ENCODE measurements around the gene ZNF716.
"Not testable (repeated sequence)": the region's sequence is repeated elsewhere in the genome, so short reads cannot be mapped to it uniquely, and the experiment has no call there.

The ZNF716 gene

DNA sequence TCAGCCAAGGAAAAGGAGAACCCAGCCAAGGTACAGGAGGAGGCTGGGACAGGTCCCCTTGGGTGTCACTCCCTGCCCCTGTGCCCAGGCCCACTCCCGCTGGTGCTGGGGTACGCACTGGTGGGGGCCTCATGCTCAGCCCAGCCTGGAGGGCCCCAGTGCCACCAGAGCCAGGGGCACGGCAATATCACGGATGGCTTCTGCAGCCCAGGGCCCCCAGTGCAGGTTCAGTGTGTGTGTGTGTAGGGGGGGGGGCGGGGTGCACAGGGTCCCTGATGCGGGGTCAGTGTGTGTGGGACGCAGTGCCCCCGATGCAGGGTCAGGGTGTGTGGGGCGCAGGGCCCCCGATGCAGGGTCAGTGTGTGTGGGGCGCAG is 23.4 kb upstream of the ZNF716 start:
- DNase-seq = no peak

DNA sequence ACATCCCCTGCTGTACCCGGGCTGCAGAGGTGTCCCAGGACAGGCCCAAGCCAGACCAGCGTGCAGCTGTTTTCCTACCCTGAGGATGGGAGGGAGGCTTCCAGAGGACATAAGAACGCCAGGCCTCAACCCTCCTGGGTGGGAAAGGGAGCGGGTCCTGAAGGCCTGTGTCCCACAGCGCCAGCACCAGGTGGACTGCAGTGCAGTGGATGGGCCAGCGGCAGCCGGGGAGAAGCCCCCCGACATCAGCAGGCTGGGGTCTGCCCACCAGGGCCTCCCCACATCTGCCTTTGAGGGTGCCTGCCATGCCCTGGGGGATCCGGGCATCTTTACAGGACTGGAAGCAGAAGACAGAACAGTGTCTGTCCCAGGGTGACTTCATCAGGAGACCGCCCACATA is 22.8 kb upstream of the ZNF716 start:
- no peak for DNase-seq

DNA sequence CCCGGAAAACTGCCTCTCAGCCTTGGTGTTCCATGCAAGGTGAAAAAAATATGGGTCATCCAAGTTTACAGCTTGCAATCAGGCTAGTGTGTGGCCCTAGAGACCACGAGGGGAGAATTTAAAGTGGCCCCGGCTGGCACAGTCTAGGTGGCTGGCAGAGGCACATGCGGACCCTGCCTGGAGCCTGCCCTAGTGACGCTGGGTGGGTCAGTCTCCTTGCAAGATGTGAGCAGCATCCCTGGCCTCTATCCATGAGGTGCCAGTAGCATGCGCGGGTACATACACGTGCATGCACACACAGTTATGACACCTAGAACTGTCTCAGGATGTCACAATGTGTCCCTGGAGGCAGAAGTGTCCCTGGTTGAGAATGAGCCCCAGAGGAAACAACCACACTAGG is 22.4 kb upstream of the ZNF716 start:
- DNase-seq = no peak

DNA sequence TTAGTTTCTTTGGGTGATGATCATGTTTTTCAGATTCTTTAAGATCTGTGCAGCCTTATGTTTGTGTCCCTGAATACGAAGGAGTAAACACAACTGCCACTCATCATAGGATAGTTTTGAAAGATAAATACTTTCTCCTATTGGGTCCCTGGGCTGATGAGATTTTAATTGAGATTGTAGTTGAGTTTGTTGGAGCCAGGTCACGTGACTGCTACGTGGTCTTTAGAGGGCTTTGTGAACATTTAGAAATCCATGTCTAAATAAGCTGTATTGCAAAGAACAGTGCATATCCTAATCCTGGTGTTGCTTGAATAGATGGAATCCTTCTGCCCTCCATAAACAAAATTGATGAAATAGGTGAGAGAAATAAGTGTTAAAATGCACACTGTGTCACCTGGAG is 17.4 kb upstream of the ZNF716 start:
- DNase-seq = no peak

DNA sequence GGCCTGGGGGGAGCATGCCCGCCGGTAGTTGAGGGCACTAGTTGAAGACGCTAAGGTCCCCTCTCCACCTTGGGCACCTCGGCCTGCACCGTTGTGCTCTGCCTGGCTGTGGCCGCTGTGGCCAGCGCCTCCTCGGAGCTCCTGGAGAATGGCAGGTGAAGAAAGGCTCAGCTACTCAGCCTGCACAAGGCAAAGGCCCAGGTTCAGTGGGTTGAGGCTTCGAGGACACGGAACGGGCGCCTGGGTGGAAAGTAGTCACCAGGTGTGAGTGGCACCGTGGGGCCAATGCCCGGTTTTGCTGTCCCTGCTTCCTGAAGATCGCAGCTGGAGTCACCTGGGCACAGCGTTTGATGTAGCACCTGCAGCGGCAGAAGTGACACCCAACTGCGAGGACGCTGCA is 12.4 kb upstream of the ZNF716 start:
- DNase-seq = no peak

DNA sequence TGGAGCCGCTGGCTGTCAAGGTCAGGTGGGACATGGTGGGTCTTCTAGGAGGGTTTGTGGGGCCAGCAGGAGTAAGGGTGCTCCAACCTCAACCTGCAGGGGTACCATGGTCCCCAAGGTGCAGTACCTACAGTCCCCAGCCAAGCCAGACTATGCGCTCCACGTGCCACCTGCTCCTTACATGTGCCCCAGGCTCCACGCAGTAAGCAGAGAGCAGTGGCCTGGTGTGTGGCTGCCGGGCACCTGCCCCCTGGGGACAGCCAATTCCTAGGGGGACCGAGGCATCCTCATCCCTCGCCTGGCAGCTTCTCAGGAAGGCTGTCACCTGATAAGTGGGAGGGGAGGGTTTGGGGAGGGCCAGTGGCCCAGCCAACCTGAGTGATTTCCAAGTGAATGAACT is 11.7 kb upstream of the ZNF716 start:
- no peak for DNase-seq

DNA sequence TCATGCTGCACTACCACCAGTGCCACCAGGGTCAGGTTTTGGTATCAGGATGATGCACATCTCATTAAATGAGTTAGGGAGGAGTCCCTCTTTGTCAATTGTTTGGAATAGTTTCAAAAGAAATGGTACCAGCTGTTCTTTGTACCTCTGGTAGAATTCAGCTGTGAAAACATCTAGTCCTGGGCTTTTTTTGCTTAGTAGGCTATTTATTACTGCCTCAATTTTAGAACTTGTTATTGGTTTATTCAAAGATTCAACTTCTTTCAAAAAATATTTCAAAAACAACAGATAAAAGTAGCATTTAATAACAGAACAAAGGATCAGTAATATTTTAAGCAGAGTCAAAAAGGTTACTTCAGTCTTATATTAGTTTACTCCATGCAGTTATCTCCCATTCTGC is 6.4 kb upstream of the ZNF716 start:
- no peak for DNase-seq

DNA sequence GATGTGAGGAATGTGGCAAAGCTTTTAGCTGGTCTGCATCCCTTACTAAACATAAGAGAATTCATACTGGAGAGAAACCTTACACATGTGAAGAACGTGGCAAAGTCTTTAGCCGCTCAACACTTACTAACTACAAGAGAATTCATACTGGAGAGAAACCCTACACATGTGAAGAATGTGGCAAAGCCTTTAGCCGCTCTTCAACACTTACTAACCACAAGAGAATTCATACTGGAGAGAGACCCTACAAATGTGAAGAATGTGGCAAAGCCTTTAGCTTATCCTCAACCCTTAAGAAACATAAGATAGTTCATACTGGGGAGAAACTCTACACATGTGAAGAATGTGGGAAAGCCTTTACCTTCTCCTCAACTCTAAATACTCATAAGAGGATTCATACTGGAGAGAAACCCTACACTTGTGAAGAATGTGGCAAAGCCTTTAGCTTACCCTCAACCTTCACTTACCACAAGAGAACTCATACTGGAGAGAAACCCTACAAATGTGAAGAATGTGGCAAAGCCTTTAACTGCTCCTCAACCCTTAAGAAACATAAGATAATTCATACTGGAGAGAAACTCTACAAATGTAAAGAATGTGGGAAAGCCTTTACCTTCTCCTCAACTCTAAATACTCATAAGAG is 19.3 kb downstream of the ZNF716 start:
- DNase-seq = not testable (repeated sequence)

DNA sequence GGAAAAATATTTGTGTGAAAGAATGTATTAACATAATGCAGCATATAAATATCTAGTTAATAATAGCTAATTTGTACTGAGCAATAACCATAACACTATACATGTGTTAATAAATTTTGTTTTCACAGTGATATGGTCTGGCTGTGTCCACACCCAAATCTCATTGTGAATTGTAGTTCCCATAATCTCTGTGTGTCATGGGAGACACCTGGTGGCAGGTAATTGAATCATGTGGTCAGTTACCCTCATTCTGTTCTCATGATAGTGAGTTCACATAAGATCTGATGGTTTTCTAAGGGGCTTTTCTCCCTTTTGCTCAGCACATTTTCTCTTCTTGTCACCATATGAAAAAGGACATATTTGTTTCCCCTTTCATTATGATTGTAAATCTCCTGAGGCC is 30.3 kb downstream of the ZNF716 start:
- DNase-seq = not testable (repeated sequence)

DNA sequence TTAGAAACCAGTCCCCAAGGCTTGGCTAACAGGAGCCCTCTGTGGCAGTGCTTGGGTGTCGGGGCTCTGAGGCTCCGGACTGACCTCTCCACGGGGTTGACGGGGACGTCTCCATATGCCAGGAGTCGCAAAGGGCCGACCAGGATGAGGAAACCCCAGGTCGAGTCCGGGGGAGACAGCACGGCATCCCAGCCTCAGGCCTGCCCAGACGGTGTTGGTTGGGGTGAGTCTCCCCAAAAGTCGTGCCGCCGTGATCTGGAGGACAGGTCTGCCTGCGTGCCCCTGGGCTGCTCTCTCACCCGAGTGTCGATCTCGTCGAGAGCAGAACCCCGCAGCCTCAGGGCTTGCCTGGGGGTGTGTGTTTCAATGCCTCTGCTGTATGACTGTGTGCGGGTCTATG is 35.0 kb downstream of the ZNF716 start:
- DNase-seq = not testable (repeated sequence)

DNA sequence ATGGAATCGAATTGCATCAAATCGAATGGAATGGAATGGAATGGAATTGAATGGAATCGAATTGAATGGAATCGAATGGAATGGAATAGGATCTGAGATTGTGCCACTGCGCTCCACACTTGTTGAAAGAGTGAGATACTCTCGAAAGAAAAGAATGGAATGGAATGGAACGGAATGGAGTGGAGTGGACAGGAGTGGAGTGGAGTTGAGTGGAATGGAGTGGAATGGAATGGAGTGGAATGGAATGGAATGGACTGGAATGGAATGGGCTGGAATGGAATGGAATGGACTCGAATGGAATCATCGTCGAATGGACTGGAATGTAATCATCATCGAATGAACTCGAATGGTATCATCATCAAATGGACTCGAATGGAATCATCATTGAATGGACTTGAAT is 38.0 kb downstream of the ZNF716 start:
- DNase-seq = no peak

DNA sequence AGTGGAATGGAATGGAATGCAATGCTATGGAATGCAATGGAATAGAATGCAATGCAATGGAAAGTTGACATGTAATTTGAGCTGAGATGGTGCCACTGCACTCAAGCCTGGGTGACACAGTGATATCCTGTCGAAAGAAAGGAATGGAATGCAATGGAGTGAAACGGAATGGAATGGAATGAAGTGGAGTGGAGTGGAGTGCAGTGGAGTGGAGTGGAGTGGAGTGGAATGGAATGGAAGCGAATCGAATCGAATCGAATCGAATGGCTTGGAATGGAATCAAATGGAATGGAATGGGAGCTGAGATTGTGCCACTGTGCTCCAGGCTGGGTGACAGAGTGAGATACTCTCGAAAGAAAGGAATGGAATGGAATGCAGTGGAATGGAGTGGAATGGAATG is 45.1 kb downstream of the ZNF716 start:
- not testable (repeated sequence) for DNase-seq

DNA sequence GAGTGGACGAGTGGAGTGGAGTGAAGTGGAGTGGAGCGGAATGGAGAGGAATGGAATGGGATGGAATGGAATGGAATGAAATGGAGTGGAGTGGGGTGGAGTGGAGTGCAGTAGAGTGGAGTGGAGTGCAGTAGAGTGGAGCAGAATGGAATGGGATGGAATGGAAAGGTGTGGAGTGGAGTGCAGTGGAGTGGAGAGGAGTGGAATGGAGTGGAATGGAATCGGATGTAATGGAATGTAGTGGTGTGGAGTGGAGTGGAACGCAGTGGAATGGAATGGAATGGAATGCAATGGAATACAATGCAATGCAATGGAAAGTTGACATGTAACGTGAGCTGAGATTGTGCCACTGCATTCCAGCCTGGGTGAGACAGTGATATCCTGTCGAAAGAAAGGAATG is 46.4 kb downstream of the ZNF716 start:
- DNase-seq = no peak

DNA sequence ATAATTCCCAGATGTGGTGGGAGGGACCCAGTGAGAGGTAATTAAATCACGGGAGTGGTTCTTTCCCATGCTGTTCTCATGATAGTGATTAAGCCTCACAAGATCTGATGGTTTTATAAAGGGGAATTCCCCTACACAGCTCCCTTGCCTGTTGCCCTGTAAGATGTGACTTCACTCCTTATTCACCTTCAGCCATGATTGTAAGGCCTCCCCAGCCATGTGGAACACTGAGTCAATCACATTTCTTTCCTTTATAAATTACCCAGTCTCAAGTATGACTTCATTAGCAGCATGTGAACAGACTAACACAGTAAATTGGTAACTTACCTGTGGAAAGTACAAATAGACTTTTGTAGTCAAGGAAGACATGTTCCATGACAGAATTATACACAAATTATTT is 55.2 kb downstream of the ZNF716 start:
- no peak for DNase-seq

Measured in C1 segment of cervical spinal cord (tissue), 14 donors.